Measurements from ENCODE around the gene GABRA4.

Gene GABRA4

DNA sequence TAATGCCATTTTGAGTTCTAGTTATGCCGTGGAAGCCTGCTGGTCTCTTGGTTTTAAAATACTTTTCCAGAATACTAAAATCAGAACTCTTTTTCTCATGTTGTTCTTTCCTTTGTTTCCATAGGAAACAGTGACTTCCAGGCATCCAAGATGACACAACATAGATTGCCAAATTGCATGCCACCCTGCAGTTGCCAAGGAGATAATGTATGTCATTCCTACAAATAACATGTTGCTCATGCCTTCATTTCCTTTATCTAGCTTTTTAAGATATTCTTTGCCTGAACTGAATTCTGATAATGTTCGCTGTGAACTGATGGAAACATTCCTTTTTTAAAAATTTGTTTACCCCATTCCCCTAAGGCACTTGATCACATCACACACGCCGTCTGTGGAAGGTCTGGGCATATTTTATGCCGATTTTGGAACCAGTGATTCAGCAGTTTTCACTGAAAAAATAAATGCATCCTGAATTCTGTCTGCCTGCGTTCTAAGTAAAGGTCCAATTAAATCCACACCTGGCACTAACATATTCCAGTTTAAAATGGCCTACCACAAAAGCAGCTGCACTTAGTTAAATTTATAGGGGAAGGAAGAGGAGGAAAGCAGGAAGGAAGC lies 46.4 kb downstream of the GABRA4 start:
- CTCF ChIA-PET: interaction anchor here (1.1 kb wide), 1 partner anchor 175 kb away, joined by 3 read pairs; no protein-coding TSS in a partner anchor
- TF ChIP-seq, protein P1, sequence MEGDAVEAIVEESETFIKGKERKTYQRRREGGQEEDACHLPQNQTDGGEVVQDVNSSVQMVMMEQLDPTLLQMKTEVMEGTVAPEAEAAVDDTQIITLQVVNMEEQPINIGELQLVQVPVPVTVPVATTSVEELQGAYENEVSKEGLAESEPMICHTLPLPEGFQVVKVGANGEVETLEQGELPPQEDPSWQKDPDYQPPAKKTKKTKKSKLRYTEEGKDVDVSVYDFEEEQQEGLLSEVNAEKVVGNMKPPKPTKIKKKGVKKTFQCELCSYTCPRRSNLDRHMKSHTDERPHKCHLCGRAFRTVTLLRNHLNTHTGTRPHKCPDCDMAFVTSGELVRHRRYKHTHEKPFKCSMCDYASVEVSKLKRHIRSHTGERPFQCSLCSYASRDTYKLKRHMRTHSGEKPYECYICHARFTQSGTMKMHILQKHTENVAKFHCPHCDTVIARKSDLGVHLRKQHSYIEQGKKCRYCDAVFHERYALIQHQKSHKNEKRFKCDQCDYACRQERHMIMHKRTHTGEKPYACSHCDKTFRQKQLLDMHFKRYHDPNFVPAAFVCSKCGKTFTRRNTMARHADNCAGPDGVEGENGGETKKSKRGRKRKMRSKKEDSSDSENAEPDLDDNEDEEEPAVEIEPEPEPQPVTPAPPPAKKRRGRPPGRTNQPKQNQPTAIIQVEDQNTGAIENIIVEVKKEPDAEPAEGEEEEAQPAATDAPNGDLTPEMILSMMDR (IDR thresholded peaks at IDR 0.05; ENCODE audit: control extremely low read depth, extremely low read depth, low read depth, missing control alignments): no peak
- DNase-seq (ENCODE audit: extremely low spot score): no peak
- POLR2A ChIA-PET: no interaction called here

GRCh38 chr4:46945062-46945461 lies 48.3 kb downstream of the GABRA4 start:
- POLR2A ChIA-PET: no interaction called here
- CTCF ChIA-PET: interaction anchor here (1.8 kb wide), 1 partner anchor 13 kb away, joined by 4 read pairs; no protein-coding TSS in a partner anchor
- TF ChIP-seq, protein P1 (IDR thresholded peaks at IDR 0.05; ENCODE audit: control extremely low read depth, extremely low read depth, low read depth, missing control alignments): no peak
- DNase-seq (ENCODE audit: extremely low spot score): no peak

DNA sequence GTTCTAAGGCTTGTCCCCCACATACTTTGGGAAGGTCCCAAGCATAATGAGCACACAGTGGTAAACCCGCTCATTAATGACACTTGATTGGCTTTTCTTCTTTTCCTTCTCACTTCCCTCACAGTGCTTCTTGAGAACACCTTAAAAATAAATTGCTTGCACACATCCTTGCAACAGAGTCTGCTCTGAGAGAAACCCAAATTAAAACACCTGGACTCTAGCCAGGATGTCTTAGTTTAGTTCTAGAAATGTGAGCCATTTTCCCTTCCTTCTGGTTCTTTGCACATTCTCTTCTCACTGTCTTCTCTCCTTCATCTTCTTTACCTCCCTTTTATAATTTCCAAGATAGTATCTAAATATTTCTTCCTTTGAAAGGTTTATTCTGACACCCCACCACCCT lies 49.0 kb downstream of the GABRA4 start:
- POLR2A ChIA-PET: no interaction called here
- no peak for DNase-seq (ENCODE audit: extremely low spot score)
- CTCF ChIA-PET: interaction anchor here (1.8 kb wide), 1 partner anchor 13 kb away, joined by 4 read pairs; no protein-coding TSS in a partner anchor
- TF ChIP-seq, protein P1 (IDR thresholded peaks at IDR 0.05; ENCODE audit: control extremely low read depth, extremely low read depth, low read depth, missing control alignments): no peak

DNA sequence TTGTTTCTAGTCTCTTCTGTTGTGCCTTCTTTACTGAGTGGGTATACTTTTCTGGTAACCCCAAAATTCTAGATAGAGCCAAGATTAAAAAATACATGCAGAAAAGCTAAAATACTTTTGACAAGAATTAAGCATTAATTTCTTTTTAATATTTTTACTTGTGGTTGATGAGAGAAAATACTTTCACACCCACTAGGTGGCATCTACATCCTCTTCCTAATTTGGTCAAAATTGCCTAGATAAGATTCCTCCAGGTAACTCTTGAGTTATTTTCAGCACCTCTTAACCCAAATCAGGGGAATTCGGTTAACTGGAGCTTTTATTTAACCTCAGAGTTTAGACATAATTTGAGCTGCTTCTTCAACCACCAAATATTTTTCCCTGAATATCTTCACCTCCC lies 55.9 kb downstream of the GABRA4 start:
- CTCF ChIA-PET: interaction anchor here (1.1 to 2.0 kb wide), 7 partner anchors 9 to 185 kb away, joined by 3 to 7 read pairs (median 5); no protein-coding TSS in a partner anchor
- no peak for DNase-seq (ENCODE audit: extremely low spot score)

DNA sequence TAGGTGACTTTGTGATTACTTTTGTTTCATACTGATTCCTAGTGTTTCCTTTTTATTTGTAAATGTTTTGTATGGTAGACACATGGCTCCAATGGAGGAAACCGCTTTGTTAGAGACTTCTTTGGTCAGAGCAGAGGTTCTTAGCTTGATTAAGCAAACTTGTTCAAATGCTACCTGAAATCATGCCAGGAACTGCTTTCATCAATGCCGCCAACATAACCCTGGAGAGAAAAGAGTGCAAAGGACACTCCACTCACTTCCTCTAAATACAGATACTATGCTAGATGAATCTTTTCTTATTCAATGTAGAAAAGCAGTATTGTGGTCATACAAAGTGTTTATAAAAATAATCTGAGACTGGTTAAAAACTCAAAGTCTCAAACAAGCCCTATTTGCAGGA lies 58.7 kb downstream of the GABRA4 start:
- ChIA-PET POLR2A (no interaction called here), CTCF (interaction anchor here (1.2 to 4.0 kb wide), 3 partner anchors 12 to 451 kb away, joined by 3 to 21 read pairs (median 8); no protein-coding TSS in a partner anchor)
- no peak for DNase-seq (ENCODE audit: extremely low spot score)
- TF ChIP-seq, protein P1 (IDR thresholded peaks at IDR 0.05; ENCODE audit: control extremely low read depth, extremely low read depth, low read depth, missing control alignments): no peak

More for the DNA sequence above, 55.9 kb downstream of the GABRA4 start:
- POLR2A ChIA-PET: no interaction called here
- TF ChIP-seq, protein P1 (IDR thresholded peaks at IDR 0.05; ENCODE audit: control extremely low read depth, extremely low read depth, low read depth, missing control alignments): no peak

GRCh38 chr4:46933686-46934085 lies 59.7 kb downstream of the GABRA4 start:
- CTCF ChIA-PET: interaction anchor here (0.8 to 4.0 kb wide), 3 partner anchors 11 to 25 kb away, joined by 3 to 21 read pairs (median 4); no protein-coding TSS in a partner anchor
- POLR2A ChIA-PET: no interaction called here
- TF ChIP-seq, protein P1 (IDR thresholded peaks at IDR 0.05; ENCODE audit: control extremely low read depth, extremely low read depth, low read depth, missing control alignments): no peak
- DNase-seq (ENCODE audit: extremely low spot score): no peak

All from GM10248 (cell line).